Retina (tissue), 1 donor: ENCODE measurements around the gene CCNB3.
"Not testable (repeated sequence)": the region's sequence is repeated elsewhere in the genome, so short reads cannot be mapped to it uniquely, and the experiment has no call there.

Source experiments
- DNase-seq: peaks from one replicate; pipeline ENCODE4 v3.0.0-alpha.2; 2016

CCNB3 gene, protein sequence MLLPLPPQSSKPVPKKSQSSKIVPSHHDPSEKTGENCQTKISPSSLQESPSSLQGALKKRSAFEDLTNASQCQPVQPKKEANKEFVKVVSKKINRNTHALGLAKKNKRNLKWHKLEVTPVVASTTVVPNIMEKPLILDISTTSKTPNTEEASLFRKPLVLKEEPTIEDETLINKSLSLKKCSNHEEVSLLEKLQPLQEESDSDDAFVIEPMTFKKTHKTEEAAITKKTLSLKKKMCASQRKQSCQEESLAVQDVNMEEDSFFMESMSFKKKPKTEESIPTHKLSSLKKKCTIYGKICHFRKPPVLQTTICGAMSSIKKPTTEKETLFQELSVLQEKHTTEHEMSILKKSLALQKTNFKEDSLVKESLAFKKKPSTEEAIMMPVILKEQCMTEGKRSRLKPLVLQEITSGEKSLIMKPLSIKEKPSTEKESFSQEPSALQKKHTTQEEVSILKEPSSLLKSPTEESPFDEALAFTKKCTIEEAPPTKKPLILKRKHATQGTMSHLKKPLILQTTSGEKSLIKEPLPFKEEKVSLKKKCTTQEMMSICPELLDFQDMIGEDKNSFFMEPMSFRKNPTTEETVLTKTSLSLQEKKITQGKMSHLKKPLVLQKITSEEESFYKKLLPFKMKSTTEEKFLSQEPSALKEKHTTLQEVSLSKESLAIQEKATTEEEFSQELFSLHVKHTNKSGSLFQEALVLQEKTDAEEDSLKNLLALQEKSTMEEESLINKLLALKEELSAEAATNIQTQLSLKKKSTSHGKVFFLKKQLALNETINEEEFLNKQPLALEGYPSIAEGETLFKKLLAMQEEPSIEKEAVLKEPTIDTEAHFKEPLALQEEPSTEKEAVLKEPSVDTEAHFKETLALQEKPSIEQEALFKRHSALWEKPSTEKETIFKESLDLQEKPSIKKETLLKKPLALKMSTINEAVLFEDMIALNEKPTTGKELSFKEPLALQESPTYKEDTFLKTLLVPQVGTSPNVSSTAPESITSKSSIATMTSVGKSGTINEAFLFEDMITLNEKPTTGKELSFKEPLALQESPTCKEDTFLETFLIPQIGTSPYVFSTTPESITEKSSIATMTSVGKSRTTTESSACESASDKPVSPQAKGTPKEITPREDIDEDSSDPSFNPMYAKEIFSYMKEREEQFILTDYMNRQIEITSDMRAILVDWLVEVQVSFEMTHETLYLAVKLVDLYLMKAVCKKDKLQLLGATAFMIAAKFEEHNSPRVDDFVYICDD (N-terminal part only)

DNA sequence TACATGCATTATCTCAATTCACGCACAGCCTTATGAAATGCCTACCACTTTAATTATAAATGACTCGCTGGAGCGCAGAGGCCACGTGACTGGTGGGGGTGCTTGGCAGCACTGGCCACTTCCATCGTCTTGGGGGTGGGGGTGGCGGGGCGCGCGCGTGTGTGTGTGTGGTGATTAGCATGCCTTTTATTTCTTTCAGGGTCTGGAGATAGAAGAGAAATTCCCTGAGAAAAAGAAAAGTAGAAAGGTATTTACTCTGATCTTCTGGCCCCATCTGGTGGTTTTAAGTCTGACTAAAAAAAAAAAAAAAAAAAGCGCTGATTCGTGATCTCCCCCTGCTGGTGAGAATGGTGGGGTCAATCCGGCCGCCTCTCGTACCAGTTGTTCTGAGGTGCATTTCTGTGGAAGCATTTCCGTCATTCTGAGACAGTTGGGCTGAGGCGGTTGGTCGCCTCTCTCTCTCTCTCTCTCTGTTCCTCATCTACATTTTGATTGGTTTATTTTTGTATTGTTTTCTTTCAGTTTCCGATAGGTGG is at the start of gene CCNB3:
CCNB3 (plus strand) TSS at position 402 of the 536 bp plus-strand sequence. CDS start 80,399 bp downstream, outside the sequence.
- peak; percentile 85 for DNase-seq

DNA sequence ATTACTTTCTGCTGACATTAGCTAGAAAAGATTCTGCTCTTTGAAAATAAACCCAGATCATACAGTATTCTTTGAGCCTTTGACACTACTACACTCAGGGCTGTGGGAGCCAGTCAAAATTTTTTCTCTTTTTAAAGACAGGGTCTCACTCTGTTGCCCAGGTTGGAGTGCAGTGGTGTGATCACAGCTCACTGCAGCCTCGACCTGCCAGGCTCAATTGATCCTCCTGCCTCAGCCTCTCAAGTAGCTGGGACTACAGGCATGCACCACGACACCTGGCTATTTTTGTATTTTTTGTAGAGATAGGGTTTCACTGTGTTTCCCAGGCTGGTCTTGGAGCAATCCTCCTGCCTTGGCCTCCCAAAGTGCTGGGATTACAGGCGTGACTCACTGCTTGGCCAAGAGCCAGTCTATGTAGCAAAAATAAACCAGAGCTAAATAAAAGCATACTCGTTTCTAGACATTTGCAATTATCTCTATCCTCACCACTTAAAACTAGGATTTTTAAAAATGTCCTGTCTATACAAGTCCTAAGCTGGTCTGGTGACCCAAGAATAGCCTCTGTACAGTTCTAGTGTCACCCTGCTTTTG is 46.9 kb upstream of the CCNB3 start:
- DNase-seq: no peak

DNA sequence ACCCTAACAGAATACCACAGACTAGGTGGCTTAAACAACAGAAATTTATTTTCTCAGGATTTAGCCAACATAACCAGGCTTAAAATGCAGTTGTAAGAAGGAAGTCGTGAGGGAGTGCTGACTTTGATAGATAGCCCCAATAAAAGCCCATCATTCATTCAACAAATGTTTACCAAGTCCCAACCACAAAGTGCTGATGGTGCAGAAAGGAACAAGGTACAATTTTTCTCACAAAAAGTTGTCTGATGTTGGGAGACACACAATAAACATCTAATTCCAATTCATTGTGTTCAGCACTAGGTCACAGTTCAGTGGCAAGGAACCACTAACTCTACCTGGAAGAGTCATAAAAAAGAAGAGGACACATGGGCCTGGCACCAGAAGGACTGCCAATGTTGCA is 46.0 kb upstream of the CCNB3 start:
- no peak for DNase-seq

DNA sequence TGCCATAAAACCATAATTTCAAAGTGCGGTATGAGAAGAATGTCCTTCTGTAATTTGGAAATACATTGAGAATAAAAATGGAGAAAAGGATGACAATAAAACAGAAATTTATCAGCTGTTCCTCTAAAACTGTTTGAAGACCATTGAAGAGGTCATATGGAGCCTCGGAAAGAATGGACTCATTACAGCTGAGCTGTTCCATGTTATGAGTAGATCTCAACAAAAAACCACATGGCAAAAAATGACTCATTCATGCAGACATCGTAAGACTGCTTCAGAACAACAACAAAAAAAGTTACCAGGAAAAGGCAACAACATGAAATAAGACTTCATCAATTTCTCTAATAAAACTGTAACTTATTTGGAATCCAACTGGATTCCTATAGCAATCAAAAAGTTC is 43.4 kb upstream of the CCNB3 start:
- no peak for DNase-seq

DNA sequence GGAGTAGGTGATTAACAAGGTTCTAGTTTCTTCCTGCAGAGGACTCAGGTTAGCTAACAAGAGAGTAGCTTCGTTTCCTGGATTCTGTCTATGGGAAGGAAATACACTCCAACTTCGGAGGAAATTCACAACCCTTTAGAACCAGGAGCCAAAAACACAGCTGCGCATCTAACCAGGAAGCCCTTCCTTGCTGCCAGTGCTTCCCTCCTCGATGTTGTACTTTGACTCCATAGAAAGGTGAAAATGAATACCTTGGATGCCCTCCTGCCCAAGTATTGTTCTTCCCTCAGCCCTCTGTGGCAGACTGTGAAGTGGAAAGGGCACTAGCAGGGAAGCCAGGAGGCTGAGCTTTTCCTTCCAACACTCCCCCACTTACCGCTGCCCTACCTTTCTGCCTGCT is 38.8 kb upstream of the CCNB3 start:
- DNase-seq: no peak

DNA sequence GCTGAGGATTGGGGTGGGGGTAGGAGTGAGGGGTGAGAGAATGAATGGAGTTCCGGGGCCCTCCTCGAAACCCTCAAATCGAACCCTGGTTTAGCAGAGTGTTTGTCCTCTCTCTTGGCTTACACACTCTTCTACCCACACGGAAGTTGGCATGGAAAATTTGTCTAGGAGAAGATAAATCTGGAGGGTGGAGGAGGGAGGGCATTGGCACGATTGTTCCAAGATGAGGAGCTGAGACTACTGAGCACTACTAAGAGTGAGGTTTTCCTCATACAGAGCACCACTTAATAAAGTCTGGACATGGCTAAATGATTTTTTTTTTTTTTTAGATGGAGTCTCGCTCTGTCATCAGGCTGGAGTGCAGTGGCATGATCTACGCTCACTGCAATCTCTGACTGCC is 37.2 kb upstream of the CCNB3 start:
- DNase-seq: no peak

DNA sequence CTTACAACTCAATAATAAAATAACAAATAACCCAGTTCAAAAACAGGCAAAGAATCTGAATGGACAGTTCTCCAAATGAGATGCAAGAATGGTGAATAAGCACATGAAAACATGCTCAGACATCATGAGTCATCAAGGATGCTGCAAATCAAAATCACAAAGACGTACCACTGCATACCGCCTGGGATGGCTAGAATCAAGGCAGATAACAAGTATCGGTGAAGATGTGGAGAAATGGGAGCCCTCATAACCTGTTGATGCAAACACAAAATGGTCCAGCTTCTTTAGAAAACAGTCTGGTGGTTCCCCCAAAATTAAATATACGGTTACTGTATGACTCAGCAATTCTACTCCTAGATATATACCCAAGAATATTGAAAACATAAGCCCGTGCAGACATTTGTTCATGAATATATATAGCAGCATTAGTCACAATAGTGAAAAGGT is 36.3 kb upstream of the CCNB3 start:
- DNase-seq: no peak

DNA sequence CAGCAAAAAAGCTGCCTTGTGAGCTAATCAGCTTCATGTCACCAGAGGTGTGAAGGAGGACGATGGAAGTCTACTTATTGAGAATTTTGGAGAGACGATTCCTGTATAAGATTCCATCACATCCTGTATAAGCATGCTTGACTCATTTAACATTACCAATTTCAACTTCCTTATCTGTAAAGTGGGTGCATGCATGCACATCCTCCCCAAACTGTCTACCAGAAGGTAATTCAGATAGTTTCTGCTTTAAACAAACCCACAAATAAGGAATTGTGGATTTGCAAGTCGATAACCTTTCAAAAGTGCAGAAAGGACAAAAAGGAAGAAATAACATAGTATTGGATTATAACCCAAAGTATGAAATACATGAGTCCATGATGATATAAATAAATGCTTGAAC is 34.8 kb upstream of the CCNB3 start:
- no peak for DNase-seq

DNA sequence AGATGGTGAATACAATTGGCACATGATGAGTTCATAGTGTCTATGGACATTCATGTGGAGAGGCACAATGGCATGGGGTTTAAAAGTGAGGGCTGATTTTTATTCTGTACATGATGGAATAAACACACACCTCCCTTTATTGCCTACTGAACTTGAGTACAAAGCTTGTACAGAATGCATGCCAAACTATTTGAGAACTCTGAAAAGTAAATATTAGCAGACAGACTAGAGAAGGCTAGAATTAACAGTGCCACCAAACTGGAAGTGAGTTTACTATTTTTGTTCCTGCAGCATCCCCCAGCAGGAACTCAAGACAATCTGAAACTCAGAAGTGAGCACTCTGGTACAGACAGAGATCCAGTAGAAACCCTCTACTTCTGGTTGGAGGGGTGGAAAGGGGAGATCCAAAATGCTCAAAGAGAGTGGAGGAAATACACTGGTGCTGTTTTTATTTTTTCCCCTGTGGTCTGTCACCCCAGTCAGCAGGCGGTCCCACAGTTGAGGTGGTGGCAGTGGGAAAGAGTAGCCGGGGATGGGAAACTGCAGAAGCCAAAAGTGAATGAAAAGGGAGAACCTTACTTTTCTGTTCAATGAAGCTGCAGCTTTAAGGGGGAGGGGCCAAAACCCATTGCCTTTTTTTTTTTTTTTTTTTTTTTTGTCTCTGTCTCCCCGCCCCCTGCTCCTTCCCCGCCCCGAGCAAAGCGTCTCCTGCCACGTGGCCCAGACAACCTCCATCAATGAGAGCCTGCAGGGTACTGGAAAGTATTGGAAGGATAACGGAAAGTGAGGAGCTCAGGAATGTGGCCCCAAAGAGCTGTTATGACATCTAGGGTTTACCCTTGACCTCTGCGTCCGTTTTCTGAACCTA is 24.3 kb upstream of the CCNB3 start:
- no peak for DNase-seq

DNA sequence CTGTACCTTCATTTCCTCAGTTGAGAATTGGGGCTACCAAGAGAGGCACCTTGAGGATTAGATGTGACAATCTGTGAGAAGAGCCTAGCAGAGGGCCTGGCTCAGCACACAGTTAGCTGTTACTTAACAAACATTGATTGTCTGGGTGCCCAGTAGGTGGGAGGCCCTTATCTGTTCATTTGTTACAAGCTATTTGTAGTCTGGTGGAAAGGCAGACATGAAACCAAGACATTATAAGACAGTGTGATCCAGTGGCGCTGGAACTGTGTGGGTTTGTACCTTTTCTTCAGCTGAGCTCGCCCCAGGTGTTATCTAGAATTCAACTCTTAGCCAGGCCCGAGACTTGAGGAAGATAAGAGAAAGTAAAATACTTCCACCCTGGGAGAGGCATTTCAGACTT is 20.7 kb upstream of the CCNB3 start:
- DNase-seq: no peak

DNA sequence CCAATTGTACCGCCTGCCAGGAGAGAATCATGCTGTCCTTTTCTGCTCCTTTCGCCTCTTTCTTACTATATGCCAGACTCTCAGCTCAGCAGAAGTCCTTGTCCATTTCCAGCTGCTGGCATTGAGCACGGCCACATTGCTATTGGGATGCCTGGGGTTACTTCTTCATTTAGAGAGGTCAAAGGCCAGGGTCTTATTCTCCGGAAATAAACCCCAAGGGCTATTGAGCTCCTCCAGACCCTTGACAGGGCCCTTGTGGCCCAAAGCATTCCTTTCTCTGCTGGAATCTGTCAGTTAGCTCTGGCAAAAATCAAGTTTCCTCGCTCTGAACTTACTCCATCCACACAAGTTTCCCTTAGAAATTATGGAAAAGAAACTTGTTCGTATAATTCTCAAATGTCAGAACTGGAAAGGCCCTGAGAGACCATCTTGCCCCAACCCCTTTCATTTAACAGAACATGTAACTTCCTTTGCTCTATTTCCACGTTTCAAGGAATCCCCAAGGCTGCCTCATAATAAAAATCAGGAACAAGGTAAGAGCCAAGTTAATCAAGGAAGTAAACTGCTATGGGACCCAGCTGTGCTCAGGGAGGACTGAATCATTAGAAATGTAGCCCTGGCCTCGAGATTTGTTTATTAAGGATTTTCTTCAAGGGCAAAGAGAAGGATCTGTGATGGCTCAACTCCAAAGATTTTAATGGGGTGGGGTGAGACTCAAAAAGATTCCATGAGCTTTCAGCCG is 15.5 kb upstream of the CCNB3 start:
- DNase-seq: no peak

DNA sequence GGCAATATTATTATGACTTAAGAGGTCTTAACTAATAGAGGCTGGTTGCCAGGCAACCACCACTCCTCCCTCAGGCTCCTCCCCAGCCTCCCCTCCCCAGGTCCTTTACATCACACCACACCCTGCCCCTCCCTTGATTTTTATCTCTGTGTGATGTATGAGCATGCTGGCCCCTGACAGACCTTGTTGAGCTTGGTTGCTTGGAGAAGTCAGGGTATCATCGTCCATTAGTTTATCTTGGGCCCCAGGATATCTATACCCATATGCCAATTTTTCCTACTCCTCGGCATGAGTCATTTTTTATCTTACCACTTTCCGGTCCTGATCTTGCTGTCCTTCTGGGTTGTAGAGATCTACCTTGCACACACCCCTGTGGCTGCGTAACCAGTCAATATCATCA is 6.2 kb upstream of the CCNB3 start:
- no peak for DNase-seq

DNA sequence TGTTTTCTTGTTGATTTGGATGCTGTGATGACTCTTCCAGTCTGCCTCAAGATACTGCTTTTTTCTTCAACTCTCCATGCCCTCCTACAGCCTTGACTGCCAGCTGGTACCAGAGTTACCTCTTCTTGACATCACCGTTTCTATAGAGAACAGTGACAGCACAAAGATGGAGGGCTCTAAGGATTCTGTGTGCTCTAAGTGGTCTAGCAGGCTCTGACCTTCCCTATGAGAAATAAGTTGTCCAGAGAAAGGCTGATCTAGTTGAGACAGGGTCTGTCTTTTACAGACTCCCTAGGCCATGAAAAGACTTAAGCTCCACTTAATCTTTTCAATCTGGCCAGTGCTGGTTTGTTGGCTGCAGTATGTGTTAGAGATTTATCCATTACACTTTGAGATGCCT is 3.7 kb upstream of the CCNB3 start, which contains the start of gene AKAP4:
AKAP4 (minus strand) TSS at position 101 of the 400 bp plus-strand sequence. CDS start 118 bp downstream, outside the sequence.
- no peak for DNase-seq

DNA sequence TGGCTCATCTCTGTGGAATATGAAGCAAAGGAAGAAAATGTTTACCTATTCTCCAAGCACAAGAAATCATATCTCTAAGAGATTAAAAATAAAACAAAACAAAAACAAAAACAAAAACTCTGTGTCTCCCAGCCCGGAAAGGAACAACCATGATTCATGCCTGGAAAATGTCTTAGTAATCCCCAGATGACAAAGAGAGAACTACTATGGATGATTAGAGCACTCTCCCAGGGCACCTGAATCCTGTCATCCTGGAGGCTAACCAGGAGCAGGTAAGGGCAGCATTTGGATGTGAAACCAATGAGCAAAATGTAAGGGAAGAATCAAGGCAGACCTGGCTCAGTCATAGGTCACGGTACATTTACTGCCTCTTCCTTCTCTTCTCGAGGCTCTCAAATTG is 2.0 kb upstream of the CCNB3 start:
- no peak for DNase-seq

DNA sequence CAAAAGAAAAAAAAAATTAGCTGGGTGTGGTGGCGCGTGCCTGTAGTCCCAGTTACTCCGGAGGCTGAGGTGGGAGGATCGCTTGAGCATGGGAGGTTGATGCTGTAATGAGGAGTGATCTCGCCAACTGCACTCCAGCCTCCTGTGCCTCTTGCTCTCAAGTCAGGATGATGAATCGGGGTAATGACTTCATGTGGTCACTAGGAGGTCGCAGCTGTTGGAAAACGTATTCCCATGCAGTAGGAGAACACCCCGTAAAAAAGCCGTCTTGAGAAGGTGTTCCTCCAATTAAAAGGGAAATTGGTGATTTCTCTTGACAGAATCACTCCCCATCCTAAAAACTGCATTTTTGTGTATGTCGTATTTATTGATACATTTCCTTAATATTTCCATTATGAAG is 2.2 kb downstream of the CCNB3 start:
- no peak for DNase-seq

DNA sequence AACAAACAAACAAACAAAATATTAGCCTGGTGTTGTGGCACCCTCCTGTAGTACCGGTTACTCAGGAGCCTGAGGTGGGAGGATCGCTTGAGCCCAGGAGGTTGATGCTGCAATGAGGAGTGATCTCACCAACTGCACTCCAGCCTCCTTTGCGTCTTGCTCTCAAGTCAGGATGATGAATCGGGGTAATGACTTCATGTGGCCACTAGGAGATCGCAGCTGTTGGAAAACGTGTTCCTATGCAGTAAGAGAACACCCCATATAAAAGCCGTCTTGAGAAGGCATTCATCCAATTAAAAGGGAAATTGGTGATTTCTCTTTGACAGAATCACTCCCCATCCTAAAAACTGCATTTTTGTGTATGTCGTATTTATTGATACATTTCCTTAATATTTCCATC is 6.9 kb downstream of the CCNB3 start:
- no peak for DNase-seq

DNA sequence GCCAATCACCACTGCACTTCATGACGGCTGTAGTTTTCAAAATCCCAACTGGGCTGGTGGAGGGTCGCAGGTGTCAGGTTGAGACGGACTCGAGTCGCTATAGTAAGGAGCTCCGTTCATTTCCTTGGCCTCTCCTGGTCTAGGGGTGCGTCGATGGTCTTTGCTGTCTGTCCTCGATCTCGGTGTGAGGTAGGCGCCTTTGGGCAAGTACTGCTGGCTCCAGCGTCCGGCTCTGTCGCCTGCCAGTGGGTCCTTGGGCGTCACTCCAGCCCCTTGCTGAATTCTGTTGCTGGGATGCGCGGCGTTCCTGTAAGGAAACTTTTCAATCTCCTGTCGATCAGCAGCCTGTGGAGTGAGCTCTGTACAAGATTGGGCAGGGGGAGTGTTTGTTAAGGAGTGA is 76.7 kb downstream of the CCNB3 start:
- DNase-seq: no peak

DNA sequence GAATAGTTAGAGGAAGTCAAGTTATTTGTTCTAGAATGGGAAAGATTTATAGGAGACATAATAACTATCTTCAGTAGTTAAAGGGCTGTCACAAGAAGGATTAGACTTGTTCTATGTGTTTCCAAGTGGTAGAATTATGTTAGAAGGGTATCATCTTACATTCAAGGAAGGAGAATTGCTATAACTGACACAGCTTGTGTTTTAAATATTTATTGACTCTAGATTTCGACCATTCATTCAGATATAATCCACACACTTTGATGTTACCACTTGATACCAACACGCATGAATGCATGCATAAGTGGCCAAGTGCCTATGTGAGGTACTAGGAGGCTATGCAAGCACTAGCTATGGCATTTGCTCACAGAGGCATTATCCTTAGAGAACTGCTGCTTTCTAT is 122.7 kb downstream of the CCNB3 start:
- no peak for DNase-seq

DNA sequence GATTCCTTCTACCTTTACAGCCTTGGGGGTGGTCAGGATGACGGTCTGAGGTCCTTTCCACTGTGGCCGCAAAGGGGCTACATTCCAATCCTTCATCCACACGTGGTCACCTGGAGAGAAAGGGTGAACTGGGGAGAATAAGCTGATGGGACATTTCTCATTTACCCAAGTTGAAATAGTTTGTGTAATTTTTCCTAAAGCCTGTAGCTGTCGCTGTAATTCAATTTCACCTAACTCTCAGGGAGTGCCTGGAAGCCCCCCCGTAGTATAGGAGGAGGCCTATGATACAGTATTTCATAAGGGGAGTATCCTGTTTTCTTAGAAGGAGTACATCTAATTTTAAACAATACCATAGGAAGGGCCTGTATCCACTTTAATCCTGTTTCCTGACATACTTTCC is 128.1 kb downstream of the CCNB3 start:
- DNase-seq: not testable (repeated sequence)

DNA sequence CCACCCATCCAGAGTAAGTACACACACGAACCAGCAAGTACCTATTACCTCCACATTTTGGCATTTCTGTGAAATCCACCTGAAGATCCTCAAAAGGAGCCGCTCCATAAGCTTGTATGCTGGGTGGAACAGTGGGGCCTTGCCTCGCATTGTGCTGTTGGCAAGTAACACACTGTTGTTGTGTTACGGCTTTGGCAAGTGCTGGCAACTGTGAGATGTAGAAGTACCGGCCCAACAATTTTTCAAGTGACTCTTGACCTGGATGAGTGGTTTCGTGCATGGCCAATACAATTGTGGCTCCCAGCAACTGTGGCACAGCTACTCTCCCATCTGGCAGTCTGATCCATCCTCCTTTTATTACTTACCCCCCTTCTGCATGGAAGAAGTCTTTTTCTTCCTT is 128.7 kb downstream of the CCNB3 start:
- DNase-seq: no peak

DNA sequence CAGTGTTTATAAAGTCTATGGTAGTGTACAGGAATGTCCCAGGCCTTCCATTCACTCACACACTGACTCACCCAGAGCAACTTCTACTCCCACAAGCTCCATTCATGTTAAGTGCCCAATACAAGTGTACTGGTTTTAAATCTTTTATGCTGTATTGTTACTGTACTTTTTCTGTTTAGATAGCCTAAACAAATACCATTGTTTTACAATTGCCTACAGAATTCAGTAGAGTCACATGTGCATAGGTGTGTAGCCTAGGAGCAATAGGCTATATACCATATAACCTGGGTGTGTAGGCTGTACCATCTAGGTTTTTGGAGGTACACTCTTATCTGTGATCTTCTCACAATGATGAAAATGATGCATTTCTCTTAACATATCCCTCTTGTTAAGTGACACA is 139.4 kb downstream of the CCNB3 start:
- DNase-seq: no peak
